Stimulated activated CD8-positive, alpha-beta memory T cell treated with anti-CD3 and anti-CD28 coated beads, Interleukin-2, amount 100 ng/mL, for 1 hour (primary cell): ENCODE data around the gene HSCB.
"Not testable (repeated sequence)": the region's sequence is repeated elsewhere in the genome, so short reads cannot be mapped to it uniquely, and the experiment has no call there.

Experiments used
- DNase-seq, 2 donors: peaks; one replicate each; pipeline ENCODE4 v3.0.0-alpha.2; 2020; ENCODE audit warnings: low read depth in 2 of 2

HSCB gene

DNA sequence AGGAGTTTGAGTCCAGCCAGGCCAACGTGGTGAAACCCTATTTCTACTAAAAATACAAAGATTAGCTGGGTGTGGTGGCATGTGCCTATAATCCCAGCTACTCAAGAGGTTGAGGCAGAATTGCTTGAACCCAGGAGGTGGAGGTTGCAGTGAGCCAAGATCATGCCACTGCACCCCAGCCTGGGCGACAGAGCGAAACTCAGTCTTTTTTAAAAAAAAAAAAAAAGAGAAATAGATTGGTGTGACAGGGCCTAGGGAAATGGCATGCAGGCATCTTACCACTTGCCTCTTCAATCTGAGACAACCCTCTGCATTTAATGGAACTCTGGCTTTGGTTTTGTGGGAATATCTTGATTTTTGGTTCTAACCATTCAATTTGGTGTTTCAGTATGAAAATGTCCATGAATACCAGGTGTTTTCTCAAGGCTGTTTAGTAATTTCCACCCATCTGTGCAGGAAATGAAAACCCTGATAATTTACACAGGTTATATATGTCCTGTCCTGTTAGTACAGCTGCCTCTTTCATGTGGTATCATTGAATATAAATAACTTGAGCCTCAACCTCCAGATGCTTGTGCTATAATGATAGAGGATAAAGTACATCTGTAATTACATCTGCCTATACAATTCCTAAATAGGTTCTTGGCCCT is 50.1 kb downstream of the HSCB start:
- no peak for DNase-seq

DNA sequence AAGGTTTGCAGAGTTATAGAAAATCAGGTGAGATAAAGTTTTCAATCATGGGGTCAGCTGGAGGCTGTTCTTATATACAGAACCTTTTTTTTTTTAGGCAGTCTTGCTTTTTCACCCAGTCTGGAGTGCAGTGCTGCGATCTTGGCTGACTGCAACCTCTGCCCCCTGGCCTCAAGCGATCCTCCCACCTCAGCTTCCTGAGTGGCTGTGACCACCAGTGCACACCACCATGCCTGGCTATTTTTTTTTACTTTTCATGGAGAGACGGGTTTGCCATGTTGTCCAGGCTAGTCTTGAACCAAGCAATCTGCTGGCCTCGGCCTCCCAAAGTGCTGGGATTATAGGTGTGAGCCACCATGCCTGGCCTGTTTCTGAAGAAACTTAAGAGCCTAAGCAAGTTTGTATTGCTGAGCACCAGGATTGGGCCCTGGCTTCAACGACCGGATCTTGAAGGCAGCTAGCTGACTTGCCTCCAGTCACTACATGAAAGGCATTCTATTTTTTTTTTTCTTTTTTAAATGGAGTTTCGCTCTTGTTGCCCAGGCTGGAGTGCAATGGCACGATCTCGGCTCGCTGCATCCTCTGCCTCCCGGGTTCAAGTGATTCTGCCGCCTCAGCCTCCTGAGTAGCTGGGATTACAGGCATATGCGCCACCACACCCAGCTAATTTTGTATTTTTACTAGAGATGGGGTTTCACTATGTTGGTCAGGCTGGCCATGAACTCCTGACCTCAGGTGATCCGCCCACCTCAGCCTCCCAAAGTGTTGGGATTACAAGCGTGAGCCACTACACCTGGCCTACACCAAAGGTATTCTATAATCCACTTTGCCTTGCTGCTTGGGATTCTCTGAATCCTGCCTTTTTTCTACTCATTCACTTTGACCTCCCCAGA is 50.9 kb downstream of the HSCB start:
- no peak for DNase-seq

DNA sequence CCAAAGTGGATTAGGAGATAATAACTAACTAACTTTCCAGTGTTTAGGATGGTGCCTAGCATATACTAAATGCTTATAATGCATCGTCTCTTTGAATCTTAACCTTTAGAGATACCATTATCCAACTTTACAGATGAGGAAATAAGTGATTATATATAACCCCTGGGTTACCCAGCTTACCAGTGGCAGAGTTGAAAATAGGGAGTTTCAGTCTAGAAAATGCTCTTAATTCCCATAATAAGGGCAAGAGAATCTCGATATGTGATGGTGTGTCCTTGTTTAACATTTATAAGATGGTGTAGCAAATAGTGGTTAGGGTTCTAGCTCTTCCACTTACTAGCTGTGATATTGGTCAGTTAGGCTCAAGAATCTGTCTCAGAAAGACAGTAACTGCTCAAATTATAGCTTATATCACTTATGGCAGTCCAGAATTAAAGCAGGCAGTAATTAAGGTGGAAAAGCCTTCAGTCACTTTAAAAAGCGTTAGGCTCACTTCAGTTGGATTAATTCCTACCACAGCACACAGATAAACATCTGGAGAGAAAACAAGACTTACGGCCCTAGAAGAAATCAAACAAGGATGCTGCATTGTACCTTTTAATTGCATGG is 52.2 kb downstream of the HSCB start:
- DNase-seq = no peak

DNA sequence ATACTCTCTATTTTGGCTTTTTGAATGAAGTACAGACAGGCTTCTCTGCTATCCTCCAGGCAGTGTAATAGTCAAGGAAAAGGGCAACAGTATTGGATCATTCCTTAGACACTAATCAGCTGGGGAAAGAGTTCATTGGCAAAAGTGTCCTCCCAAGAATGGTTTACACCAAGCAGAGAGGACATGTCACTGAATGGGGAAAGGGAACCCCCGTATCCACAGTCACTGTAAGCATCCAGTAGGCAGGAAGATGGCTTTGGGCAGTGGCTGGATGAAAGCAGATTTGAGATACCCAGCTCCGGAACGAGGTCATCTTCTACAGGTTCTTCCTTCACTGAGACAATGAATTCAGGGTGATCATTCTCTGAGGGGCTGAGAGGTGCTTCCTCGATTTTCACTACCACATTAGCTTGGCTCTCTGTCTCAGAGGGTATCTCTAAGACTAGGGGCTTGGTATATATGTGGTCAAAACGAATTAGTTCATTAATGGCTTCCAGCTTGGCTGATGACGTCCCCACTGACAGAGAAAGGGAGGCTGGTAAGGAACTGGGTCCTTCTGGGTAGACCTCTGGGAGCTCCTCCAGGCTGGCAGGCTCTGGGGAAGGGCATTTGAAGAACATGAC is 53.3 kb downstream of the HSCB start:
- DNase-seq = no peak

DNA sequence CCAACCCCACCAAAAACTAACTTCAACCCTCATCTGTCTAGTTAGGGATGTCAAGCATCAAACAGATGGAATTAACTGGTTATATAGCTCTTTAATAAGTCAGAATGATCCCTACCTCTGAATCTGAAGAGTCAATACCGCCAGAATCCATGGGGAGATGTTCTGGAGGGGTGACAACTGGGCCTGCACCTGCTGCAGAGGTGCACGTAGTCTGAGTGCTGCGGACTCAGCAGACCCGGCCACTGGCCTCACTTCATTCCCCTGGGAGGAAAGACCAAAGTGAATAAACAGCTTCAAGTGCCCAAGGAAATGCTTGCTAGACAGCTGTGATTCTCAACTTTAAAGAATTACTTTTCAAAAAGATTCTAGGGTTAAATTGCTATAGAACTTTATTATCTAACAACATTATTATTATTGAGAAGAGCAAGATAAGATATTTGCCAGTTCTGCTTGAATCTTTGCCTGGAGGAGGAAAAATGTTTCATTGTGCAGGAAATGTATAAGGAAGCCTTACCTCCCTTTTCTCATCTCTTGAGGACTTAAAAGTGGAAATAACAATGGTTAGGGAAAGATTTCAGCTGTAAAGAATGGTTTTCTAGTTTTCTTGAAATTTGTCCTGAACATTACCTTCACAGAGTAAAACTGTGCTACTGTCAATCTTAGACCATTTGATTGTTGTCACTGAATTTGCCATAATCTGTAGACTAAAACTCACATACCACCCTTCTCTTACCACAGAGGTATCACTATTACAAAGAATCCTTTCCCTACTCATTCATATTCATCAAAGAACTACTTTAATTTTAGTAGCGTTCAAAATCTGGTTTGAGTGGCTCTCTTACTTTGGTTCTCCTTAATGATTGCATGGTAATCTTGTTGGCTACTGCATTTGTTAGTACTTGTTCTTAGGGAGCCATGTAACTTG is 54.4 kb downstream of the HSCB start:
- no peak for DNase-seq

DNA sequence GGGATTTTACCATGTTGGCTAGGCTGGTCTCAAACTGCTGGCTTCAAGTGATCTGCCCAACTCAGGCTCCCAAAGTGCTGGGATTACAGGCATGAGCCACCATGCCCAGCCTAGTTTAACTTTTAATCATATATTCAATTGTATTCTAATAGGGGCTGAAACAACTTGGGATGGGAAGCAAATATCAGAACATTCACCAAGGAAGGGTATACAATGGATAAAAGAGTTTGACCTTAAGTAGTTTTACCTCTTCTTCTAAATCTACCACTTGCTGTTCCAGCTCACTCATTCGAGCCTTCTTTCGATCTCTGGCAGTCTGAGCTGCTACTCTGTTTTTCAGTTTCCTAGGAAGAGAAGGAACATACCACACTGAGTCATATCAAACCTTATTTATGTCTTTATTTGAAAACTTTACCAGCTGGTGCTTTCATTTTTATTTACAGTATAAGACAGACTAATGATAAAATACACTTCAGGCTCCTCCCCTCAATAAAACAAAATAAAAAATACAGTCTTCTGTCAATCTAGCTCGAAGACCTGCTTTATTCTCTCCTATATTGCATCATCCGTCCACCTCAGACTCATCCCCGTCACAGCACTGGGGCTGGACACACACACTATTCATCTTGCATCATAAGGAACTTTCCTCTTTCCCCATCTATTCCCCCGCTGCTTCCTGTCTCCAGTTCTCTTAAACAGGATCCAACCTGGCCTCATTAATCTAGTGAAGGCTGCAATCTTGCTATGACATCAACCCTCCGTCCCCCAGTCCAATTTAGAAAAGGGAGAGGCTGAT is 57.2 kb downstream of the HSCB start:
- DNase-seq = no peak

DNA sequence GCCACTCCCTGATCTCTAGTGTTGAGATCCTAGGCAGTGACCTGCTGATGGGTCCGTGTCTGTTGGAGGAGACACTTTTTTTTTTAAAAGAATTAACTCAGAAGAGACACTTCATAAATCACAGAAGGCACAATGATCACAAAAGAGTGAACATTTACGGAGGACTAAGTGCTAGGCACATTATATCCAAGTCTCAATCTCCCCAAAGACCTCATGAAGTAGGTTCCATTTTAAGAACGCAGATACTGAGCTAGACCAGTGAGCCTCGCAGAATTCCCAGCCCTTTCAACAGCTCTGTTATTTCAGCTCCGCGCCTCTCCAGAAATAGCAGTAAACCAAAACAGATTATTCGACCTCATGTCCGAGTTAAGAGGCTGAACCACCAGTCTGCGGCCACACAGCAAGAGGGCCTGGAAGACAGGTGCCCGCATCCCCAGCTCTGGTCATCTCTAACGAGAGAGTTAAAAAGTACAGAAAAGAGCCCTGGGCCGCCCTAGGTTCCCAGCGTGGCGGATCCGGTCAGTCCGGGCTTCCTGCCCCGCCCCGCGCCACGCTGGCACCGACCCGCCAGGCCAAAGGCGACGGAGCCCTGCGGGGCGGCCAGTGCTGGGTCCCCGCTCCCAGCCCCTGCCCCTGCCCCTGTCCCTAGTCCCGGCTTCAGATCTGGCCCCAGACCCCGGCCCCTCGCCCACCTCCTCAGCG is 57.9 kb downstream of the HSCB start:
- no peak for DNase-seq

DNA sequence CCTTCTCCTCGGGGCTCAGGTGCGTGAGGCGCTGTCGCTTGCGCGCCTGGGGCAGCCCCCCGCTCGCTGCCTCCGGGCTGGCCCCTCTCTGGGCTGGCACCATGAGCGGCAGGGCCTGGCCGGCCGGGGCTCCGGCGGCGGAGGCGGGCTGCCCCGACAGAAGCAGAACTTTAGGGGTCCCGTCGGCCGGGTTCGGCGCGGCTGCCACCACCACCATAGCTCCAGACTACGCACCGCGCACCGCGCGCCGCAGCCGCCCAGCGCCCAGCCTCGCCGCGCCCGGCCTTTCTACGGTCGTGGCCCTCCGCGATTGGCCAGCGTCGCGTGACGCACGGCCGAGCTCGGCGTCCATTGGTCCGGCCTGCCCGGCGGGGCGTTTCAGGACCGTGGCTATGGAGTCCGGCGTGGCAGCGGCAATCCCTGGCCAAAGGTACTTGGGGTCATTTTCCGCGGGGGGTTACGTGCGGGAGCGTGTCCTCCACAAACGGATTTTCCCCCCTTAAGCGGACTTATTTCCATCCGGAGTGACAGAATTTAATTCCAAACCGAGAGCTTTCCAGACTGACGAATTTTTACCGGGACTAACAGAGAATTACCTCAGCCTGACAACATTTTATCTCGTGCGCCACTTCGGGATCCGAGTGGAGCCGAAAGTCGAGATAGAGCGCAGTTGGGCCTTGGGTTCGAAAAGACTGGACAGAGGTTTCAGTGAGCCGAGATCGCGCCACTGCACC is 58.6 kb downstream of the HSCB start, which contains the start of gene XBP1:
Gene XBP1, minus strand, starts transcription at position 262 of the 734 bp plus-strand sequence.
- DNase-seq = peak; percentile 80 to 81

DNA sequence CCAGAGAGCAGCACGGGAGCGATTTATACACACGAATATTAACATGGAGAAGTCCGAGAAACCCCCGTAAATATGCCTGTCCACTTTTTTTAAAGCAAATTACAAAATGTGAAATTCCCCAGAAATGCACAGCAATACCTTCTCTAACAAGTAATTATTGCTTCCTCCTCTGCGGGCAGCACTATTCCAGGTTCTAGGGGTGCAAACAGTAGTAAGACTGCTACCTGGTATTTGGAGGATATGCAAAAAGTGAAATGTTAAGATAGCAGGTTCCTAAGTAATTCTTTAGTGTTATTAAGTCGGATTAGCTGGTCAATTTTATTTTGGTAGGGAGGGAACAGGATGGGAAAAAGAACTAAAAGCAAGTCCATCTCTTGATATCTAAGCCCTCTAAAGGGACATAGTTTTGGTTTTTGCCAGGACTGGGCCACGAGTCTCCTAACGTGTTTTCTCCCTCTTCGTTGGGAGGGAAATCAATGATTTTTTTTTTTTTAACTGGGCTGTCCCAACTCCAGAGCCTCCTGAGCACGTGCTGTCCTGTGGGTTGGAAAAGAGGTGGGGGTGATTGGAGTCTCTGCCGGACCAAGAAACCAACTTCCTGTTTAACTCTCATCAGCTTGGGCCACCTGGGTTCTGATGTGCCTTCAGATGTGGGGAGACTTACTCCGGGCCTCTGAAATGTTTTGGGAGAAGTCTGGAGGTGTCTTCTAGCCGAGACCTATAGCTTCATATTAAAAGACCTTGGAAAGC is 60.2 kb downstream of the HSCB start:
- DNase-seq = no peak

DNA sequence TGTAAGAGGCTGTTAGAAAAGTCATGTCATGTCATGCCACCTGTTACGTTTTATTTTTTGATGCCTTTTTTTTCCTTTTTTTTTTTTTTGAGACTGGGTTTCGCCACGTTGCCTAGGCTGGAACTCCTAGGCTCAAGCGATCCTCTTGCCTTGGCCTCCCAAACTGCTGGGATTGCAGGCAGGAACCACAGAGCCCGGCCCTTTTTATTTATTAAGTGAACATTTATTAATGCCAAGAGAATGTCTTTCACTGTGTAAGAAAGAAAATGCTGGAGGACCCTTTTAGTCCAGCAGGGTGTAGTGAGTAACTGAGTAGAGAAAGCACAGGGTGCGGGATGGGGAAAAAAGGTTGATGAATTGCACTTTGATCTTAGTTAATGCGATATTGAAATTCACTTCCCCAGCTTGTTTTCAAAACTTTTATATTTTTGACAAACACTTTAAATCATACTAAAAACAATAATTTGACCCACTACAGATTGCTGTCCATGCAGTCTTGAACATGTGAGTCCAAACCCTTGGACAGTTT is 60.8 kb downstream of the HSCB start:
- DNase-seq = no peak

DNA sequence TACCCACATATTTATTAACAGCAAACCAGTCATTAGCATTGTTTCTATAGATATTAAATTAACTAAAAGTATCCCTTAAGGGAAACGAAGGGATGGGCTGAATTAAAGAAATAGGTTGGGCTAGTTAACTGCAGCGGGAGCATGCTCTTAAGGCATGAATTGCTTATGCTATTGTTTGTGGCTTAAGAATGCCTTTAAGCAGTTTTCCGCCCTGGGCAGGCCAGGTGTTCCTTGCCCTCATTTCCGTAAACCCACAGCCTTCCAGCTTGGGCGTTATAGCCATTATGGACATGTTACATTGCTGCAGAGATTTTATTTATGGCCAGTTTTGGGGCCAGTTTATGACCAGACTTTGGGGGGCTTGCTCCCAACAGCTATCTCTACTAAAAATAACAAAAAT is 63.6 kb downstream of the HSCB start:
- not testable (repeated sequence) for DNase-seq
